PC-9 (cell line): ENCODE data around the gene SMIM17. TPM values are rescaled to one million over a fixed set of nuclear protein-coding genes. Genes with fewer than 3 reads are reported as not detected.

ENCODE experiments used
- Bru-seq: library from RNA; stranded (reverse); fragments of 400-500 nt; gene quantifications from one replicate; lab custom pipeline; 2021; lab: Mats Ljungman, UMichigan
- BruChase-seq, 2 experiments: library from RNA; stranded (reverse); fragments of 400-500 nt; gene quantifications; one replicate each; lab custom pipeline; 2021; lab: Mats Ljungman, UMichigan
- BruUV-seq: library from RNA; stranded (reverse); fragments of 400-500 nt; replicated peaks from 2 replicates; lab custom pipeline; 2021; lab: Mats Ljungman, UMichigan
- CTCF ChIA-PET: fragments of 300-600 bp; sonication (Branson Sonifier 250); formaldehyde crosslinking; loops from one replicate; lab custom pipeline; 2022; ENCODE audit warnings: antibody characterized with exemption; lab: Charles Lee
- POLR2A ChIA-PET: fragments of 300-600 bp; sonication (Branson Sonifier 250); formaldehyde crosslinking; loops from one replicate; lab custom pipeline; 2022; ENCODE audit warnings: antibody characterized with exemption; ENCODE audit not compliant: unreplicated experiment; lab: Charles Lee
- DNase-seq, 2 experiments: peaks; one replicate each; pipeline versions ENCODE4 v3.0.0 to v3.0.0-alpha.2; 2015 to 2022; ENCODE audit warnings: mixed read lengths in 1 of 2
- H2AFZ ChIP-seq: fragments of 200-600 bp; sonication (generic); 2 replicates; pipeline ENCODE4 v1.8.1; 2017; ENCODE audit warnings: antibody characterized with exemption
- H3F3A ChIP-seq: fragments of 200-600 bp; sonication (generic); 2 replicates; pipeline ENCODE4 v1.8.1; 2017; ENCODE audit warnings: antibody characterized with exemption, mild to moderate bottlenecking, low read depth; ENCODE audit not compliant: insufficient read depth
- H3K27ac ChIP-seq: fragments of 200-600 bp; sonication (generic); 2 replicates; pipeline ENCODE4 v1.6.1; 2016; ENCODE audit warnings: mixed run types
- H3K27me3 ChIP-seq: fragments of 200-600 bp; sonication (generic); 2 replicates; pipeline ENCODE4 v1.6.1; 2016; ENCODE audit warnings: low read depth, mixed run types; ENCODE audit not compliant: insufficient read depth
- H3K36me3 ChIP-seq: fragments of 200-600 bp; sonication (generic); 2 replicates; pipeline ENCODE4 v1.6.1; 2016; ENCODE audit warnings: low read depth, mixed run types
- H3K4me1 ChIP-seq: fragments of 200-600 bp; sonication (generic); replicated peaks from 2 replicates; pipeline ENCODE4 v1.6.1; 2016; ENCODE audit warnings: mixed run types; ENCODE audit not compliant: insufficient read depth
- H3K4me2 ChIP-seq: fragments of 200-600 bp; sonication (generic); 2 replicates; pipeline ENCODE4 v1.6.1; 2017; ENCODE audit warnings: mixed run types
- H3K4me3 ChIP-seq: fragments of 200-600 bp; sonication (generic); 2 replicates; pipeline ENCODE4 v1.6.1; 2016; ENCODE audit warnings: mixed run types
- H3K79me2 ChIP-seq: fragments of 200-600 bp; sonication (generic); 2 replicates; pipeline ENCODE4 v1.6.1; 2017; ENCODE audit warnings: low read depth, mixed run types
- H3K9me2 ChIP-seq: fragments of 200-600 bp; sonication (generic); 2 replicates; pipeline ENCODE4 v1.8.1; 2017; ENCODE audit warnings: mild to moderate bottlenecking; ENCODE audit not compliant: insufficient read depth
- H3K9me3 ChIP-seq: fragments of 200-600 bp; sonication (generic); 2 replicates; pipeline ENCODE4 v1.8.1; 2016; ENCODE audit warnings: low read depth; ENCODE audit not compliant: insufficient read depth
- H4K20me1 ChIP-seq: fragments of 200-600 bp; sonication (generic); 2 replicates; pipeline ENCODE4 v1.8.1; 2017; ENCODE audit not compliant: insufficient read depth
- EZH2 ChIP-seq: fragments of 200-600 bp; sonication (generic); IDR thresholded peaks from 2 replicates; pipeline ENCODE4 v1.8.0; 2017; ENCODE audit warnings: antibody characterized with exemption, low read depth
- intact Hi-C: fragments of 100-400 bp; cut with micrococcal nuclease; formaldehyde crosslinking; loops from one replicate; pipeline ENCODE4 v1.10.0; 2022; ENCODE audit not compliant: unreplicated experiment
- long read RNA-seq: library from polyadenylated mRNA; stranded (forward); transcript quantifications from one replicate; pipeline ENCODE4 v2.0.0, GENCODE V29; 2022
- total RNA-seq: library from RNA; stranded (reverse); gene quantifications from 2 replicates; pipeline ENCODE4 v1.2.3, GENCODE V29; 2021
- TF ChIP-seq, protein P1 (sequence below): fragments of 200-600 bp; sonication (generic); conservative IDR thresholded peaks from 2 replicates; pipeline ENCODE4 v1.6.1; 2017; ENCODE audit warnings: mixed run types, antibody characterized with exemption, mild to moderate bottlenecking, moderate library complexity

SMIM17 gene
- total RNA-seq (0.33 TPM in 1 of 2 replicates, not detected in the other), Bru-seq, nascent RNA (percentile 26 among the genes with signal in this experiment), BruChase-seq, experiment 1, labeled RNA remaining after a 2-hour chase (percentile 40 among the genes with signal in this experiment), BruChase-seq, experiment 2, labeled RNA remaining after a 6-hour chase (percentile 31 among the genes with signal in this experiment)
- long read RNA-seq = 0 reads

DNA sequence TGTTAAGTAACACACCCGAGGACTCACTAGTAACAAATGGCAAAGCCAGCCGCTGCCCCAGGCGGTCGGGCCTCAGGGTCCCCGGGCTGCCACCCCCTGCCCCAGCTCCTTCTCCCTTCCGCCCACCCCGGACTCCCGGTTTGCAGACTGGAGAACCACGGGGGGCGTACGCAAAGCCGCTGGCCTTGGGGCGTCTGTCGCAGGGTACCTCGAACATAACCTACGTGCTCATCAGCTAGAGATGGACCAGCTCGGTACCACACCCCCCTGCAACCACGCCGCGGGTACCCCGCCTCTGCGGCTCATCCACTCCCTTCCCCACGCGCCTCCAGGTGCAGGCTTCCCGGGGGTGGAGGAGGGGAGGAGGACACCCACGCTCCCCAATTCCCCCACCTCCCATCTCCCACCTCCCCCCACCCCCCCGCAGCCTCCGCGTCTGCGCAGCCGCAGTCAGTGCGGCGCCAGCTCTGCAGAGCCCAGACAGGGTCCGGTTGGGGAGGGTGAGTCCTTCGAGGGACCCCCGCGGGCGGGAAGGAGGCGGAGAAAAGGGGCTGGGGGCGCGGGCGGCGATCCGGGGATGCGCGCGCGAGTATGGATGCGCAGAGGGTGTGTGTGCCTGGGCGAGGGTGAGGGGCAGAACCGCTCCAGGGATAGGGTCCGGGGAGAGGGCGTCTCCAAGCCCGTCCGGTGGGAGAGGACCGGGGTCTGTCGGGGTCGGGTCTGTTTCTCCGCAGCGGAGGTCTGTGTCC, at the start of gene SMIM17:
Gene SMIM17 (plus strand): TSS at position 449 of the 749 bp plus-strand sequence. CDS start 2,509 bp downstream, outside the sequence.
- H3K9me3 ChIP-seq = no peaks in the 10 kb centered on the region

DNA sequence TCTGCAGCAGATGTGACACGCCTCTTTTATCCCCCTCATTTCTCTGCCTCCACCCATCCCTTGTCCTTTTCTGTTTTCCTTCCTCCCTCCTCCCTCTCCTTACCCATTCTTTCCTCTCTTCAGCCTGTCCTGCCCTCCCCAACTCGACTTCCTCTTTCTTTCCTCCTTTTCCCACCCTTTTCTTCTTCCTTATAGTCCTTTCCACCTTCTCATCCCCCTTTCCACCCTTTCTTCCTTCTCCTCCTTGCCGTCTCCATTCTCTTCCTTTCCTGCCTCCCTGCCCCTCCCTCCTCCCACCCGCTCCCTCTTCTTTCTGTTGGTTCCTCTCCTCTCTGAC, 48.5 kb upstream of the SMIM17 start:
- BruUV-seq = no TSS peak
- Histone ChIP-seq H3K36me3 (peaks cover 18% of the 10 kb centered on the region; the same call in 1 of the 2 replicates), H3K9me2 (no peaks in the 10 kb centered on the region), H4K20me1 (no peaks in the 10 kb centered on the region), H3K27me3 (no peaks in the 10 kb centered on the region; the same call in 1 of the 2 replicates), H3K27ac (no peak overlapping the region), H3K4me3 (peak overlapping the region; percentile 75; the same call in 1 of the 2 replicates), H3K79me2 (peaks cover 14% of the 10 kb centered on the region), H2AFZ (peak overlapping the region; percentile 90), H3F3A (no peaks in the 10 kb centered on the region), H3K4me2 (peak overlapping the region; percentile 86), H3K4me1 (0 out of 2 replicates have a peak, but pooled peaks cover 4% of the 10 kb centered on the region), H3K9me3 (peaks cover 10% of the 10 kb centered on the region; the same call in 1 of the 2 replicates)
- DNase-seq = no peak
- intact Hi-C loops = no loop called here
- no peak for TF ChIP-seq EZH2
- TF ChIP-seq, protein P1, sequence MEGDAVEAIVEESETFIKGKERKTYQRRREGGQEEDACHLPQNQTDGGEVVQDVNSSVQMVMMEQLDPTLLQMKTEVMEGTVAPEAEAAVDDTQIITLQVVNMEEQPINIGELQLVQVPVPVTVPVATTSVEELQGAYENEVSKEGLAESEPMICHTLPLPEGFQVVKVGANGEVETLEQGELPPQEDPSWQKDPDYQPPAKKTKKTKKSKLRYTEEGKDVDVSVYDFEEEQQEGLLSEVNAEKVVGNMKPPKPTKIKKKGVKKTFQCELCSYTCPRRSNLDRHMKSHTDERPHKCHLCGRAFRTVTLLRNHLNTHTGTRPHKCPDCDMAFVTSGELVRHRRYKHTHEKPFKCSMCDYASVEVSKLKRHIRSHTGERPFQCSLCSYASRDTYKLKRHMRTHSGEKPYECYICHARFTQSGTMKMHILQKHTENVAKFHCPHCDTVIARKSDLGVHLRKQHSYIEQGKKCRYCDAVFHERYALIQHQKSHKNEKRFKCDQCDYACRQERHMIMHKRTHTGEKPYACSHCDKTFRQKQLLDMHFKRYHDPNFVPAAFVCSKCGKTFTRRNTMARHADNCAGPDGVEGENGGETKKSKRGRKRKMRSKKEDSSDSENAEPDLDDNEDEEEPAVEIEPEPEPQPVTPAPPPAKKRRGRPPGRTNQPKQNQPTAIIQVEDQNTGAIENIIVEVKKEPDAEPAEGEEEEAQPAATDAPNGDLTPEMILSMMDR = no peak
- ChIA-PET POLR2A (interaction anchor here (0.6 kb wide), 1 partner anchor 495 kb away, joined by 3 read pairs; no protein-coding TSS in a partner anchor), CTCF (interaction anchor here (0.6 kb wide), 1 partner anchor 528 kb away, joined by 4 read pairs; no protein-coding TSS in a partner anchor)

More for the DNA sequence above, at the start of gene SMIM17:
- Histone ChIP-seq H3F3A (no peaks in the 10 kb centered on the region), H3K27ac (no peak within 1 kb of the TSS), H4K20me1 (no peaks in the 10 kb centered on the region), H3K4me2 (no peak within 1 kb of the TSS), H3K36me3 (no peaks in the 10 kb centered on the region), H3K4me3 (no peak within 1 kb of the TSS), H2AFZ (no peak within 1 kb of the TSS), H3K4me1 (no peaks in the 10 kb centered on the region), H3K9me2 (no peaks in the 10 kb centered on the region), H3K27me3 (peaks cover 20% of the 10 kb centered on the region), H3K79me2 (no peaks in the 10 kb centered on the region)
- intact Hi-C loops = no loop called here
- TF ChIP-seq, protein P1 = no peak
- no peak for TF ChIP-seq EZH2
- POLR2A ChIA-PET = no interaction called here
- no peak for DNase-seq
- CTCF ChIA-PET = no interaction called here
- no TSS peak for BruUV-seq
